Gastrocnemius medialis (tissue), 4 donors: ENCODE data around the gene SPATA46.
"Not testable (repeated sequence)": the region's sequence is repeated elsewhere in the genome, so short reads cannot be mapped to it uniquely, and the experiment has no call there.

Experiments
- POLR2A ChIP-seq, 2 donors: fragments of 450-650 bp; IDR thresholded peaks; one replicate each; pipeline ENCODE4 v1.6.1; 2017; ENCODE audit warnings: antibody characterized with exemption in 2 of 2, mild to moderate bottlenecking in 2 of 2, moderate library complexity in 2 of 2
- TF ChIP-seq, protein P1 (sequence below), 5 experiments: fragments of 450-650 bp in 3 of 5; fragments of 200-600 bp in 2 of 5; sonication (generic) in 2 of 5; IDR thresholded peaks in 4 of 5; conservative IDR thresholded peaks in 1 of 5; 1 replicate in 4 of 5; 2 replicates in 1 of 5; pipeline ENCODE4 v1.5.1; 2016 to 2019; ENCODE audit warnings: antibody characterized with exemption in 5 of 5, mild to moderate bottlenecking in 3 of 5, moderate library complexity in 3 of 5

DNA sequence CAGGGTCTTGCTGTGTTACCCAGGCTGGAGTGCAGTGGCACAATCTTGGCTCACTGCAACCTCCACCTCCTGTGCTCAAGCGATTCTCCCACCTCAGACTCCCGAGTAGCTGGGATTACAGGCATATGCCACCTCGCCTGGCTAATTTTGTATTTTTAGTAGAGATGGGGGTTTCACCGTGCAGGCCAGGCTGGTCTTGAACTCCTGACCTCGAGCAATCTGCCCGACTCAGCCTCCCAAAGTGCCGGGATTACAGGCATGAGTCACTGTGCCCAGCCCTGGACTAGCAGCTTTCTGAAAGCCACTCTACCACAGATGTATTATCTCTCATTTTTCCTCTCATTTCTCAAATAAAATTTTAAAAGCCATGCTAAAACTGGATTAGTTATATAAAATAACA is 41.9 kb upstream of the SPATA46 start:
- TF ChIP-seq, protein P1, sequence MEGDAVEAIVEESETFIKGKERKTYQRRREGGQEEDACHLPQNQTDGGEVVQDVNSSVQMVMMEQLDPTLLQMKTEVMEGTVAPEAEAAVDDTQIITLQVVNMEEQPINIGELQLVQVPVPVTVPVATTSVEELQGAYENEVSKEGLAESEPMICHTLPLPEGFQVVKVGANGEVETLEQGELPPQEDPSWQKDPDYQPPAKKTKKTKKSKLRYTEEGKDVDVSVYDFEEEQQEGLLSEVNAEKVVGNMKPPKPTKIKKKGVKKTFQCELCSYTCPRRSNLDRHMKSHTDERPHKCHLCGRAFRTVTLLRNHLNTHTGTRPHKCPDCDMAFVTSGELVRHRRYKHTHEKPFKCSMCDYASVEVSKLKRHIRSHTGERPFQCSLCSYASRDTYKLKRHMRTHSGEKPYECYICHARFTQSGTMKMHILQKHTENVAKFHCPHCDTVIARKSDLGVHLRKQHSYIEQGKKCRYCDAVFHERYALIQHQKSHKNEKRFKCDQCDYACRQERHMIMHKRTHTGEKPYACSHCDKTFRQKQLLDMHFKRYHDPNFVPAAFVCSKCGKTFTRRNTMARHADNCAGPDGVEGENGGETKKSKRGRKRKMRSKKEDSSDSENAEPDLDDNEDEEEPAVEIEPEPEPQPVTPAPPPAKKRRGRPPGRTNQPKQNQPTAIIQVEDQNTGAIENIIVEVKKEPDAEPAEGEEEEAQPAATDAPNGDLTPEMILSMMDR (IDR thresholded peaks at IDR 0.05 in 4 of 5, conservative IDR thresholded peaks at IDR 0.05 in 1 of 5): not testable (repeated sequence)
- TF ChIP-seq POLR2A (IDR thresholded peaks at IDR 0.05): not testable (repeated sequence)
